WI38 (cell line): Measurements from ENCODE around the gene ZNF700.
A peak's percentile ranks its signal among the peaks of the same experiment; 100 is the strongest.

Experiments
- H3K4me3 ChIP-seq: 2 replicates; pipeline ENCODE4 v1.5.1; 2011; ENCODE audit warnings: low read depth, mild to moderate bottlenecking, control low read depth, low read length
- TF ChIP-seq, protein P1 (sequence below): IDR thresholded peaks from 2 replicates; pipeline ENCODE4 v1.5.1; 2012; ENCODE audit warnings: low read depth, mild to moderate bottlenecking, control low read depth, low read length

Gene ZNF700

DNA sequence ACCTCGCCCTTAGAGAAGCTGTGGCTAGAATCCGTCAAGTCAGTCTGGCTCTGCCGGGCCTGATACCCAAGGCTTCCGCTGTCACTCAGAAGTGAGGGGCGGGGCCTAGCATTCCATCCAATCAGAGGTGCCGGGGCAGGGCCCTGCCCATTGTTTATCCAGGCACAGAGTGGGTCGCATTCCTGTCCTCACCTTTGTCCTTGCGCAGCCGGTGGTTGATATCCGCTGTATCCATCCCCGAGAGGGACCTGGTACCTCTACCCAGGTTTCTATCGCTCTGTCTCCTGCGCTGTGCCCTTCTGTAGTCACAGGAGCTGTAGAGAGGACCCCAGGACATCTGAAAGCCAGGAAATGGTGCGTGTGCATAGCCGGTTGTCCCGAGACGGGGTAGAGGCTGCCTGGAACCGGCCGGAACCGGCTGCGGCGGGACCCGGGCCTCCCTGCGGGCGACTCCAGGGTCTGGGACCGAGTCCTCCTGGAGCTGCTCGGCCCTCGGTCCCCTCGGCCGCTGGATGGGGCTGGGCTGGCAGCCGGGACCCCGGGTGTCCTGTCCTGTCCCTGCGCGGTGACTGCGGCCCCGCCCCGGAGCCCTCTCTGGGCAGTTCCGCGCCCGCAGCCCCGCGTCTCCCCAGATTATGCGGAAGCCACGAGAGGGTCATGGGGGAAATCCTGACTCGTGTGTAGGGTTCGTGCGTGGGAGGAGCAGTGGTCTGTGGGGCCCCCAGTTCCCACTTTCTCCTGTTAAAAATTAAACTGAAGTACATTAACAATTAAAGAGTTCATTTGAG, 40.1 kb downstream of the ZNF700 start, which contains the start of gene ZNF763:
ZNF763 (plus strand) TSS at position 183 of the 788 bp plus-strand sequence; CDS start at position 352, 169 bp downstream.
- H3K4me3 ChIP-seq: peak within 1 kb of the TSS; percentile 81
- TF ChIP-seq, protein P1, sequence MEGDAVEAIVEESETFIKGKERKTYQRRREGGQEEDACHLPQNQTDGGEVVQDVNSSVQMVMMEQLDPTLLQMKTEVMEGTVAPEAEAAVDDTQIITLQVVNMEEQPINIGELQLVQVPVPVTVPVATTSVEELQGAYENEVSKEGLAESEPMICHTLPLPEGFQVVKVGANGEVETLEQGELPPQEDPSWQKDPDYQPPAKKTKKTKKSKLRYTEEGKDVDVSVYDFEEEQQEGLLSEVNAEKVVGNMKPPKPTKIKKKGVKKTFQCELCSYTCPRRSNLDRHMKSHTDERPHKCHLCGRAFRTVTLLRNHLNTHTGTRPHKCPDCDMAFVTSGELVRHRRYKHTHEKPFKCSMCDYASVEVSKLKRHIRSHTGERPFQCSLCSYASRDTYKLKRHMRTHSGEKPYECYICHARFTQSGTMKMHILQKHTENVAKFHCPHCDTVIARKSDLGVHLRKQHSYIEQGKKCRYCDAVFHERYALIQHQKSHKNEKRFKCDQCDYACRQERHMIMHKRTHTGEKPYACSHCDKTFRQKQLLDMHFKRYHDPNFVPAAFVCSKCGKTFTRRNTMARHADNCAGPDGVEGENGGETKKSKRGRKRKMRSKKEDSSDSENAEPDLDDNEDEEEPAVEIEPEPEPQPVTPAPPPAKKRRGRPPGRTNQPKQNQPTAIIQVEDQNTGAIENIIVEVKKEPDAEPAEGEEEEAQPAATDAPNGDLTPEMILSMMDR: no peak

DNA sequence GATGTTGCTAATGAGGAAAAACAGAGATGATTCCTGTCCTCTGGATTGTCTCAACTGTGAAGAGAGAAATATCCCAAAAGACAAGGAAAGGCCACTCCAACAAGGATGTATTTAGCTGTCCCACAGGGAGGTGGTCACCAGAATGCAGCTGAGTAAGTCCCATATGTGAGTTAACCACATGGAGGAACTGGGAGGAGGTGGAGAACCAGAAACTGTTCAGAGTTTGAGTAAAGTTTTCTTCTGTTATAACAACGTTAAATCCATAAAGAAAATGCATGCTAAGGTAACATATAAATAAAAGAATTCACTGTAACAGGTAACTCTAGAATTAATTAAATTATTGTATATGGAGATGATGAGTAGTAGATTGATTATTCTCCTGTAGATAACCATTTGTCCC, 45.3 kb downstream of the ZNF700 start:
- TF ChIP-seq, protein P1: no peak
- H3K4me3 ChIP-seq: no peak overlapping the region

DNA sequence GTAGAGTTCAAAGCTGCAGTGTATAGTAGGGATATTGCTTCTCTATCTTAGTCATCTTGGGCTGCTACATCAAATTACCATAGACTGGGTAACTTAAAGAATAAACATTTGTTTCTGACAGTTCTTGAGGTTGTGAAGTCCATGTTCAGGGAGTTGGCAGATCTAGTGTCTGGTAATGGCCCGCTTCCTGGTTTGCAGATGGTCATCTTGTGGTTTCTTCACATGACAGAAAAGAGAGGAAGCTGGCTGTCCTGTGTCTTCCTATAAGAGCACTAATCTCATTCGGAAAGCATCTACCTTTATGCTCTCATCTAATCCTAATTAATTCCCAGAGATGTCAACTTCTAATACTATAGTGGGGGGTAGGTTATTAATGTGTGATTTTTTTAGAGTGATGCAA, 46.1 kb downstream of the ZNF700 start:
- TF ChIP-seq, protein P1: no peak

DNA sequence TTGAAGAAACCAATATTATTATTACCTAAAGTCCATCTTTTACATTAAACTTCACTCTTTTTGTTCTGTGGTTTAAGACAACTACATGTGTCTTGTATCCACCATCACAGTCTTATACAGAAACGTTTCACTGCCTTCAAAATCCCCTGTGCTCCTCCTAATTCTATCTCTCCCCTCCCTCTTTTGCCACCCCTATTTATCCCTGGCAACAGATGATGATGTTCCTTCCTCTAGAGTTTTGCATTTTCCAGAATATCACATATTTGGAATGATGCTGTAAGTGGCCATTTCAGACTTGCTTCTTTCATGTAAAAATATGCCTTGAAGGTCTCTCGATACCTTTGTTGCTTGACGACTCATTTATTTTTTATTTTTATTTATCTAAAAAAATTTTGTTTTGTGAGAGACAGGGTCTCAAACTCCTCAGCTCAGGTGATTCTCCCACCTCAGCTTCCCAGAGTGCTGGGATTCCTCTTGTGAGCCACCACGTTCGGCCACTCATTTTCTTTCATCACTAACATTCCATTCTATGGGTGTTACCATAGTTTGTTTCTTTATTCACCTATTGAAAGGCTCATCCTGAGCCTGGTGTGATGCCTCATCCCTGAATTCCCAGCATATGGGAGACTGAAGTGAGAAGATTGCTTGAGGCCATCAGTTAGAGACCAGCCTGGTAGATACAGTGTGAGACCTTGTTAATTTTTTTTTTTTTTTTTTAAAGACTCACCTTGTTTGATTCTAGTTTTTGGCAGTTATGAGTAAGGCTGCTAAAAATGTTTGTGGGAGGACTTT, 48.3 kb downstream of the ZNF700 start:
- H3K4me3 ChIP-seq: no peak overlapping the region
- TF ChIP-seq, protein P1: no peak

More for the DNA sequence above, 46.1 kb downstream of the ZNF700 start:
- H3K4me3 ChIP-seq: no peak overlapping the region

DNA sequence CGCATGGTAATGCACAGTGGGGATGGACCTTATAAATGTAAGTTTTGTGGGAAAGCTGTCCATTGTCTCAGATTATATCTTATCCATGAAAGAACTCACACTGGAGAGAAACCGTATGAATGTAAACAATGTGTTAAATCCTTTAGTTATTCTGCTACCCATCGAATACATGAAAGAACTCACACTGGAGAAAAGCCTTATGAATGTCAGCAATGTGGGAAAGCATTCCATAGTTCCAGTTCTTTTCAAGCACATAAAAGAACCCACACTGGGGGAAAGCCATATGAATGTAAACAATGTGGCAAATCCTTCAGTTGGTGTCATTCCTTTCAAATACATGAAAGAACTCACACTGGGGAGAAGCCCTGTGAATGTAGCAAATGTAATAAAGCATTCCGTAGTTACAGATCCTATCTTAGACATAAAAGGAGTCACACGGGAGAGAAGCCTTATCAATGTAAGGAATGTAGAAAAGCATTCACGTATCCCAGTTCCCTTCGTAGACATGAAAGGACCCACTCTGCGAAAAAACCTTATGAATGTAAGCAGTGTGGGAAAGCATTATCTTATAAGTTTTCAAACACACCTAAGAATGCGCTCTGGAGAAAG, 53.7 kb downstream of the ZNF700 start:
- H3K4me3 ChIP-seq: no peak overlapping the region

DNA sequence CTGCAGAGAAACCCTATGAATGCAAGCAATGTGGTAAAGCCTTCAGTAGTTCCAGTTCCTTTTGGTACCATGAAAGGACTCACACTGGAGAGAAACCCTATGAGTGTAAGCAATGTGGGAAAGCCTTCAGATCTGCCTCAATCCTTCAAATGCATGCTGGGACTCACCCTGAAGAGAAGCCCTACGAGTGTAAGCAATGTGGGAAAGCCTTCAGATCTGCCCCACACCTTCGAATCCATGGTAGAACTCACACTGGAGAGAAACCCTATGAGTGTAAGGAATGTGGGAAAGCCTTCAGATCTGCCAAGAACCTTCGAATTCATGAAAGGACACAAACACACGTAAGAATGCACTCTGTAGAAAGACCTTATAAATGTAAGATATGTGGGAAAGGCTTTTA, 54.6 kb downstream of the ZNF700 start:
- TF ChIP-seq, protein P1: no peak

More for the DNA sequence above, 53.7 kb downstream of the ZNF700 start:
- TF ChIP-seq, protein P1: no peak

More for the DNA sequence above, 54.6 kb downstream of the ZNF700 start:
- H3K4me3 ChIP-seq: no peak overlapping the region
